KOPT-K1 (cell line): ENCODE measurements around the gene VCAM1.
"Not testable (repeated sequence)": the region's sequence is repeated elsewhere in the genome, so short reads cannot be mapped to it uniquely, and the experiment has no call there.

Experiments
- H3K27ac ChIP-seq: fragments of 200-600 bp; sonication (generic); 2 replicates; pipeline ENCODE4 v1.5.1; 2016; ENCODE audit warnings: antibody characterized with exemption, mild to moderate bottlenecking, low read depth, low read length; ENCODE audit not compliant: poor library complexity, severe bottlenecking
- H3K36me3 ChIP-seq: fragments of 200-600 bp; sonication (generic); 2 replicates; pipeline ENCODE4 v1.5.1; 2017; ENCODE audit warnings: antibody characterized with exemption, mild to moderate bottlenecking, low read length, moderate library complexity; ENCODE audit not compliant: insufficient read depth
- H3K9me3 ChIP-seq: fragments of 200-600 bp; sonication (generic); 2 replicates; pipeline ENCODE4 v1.5.1; 2017; ENCODE audit warnings: antibody characterized with exemption, low read length, mild to moderate bottlenecking; ENCODE audit not compliant: insufficient read depth, poor library complexity, severe bottlenecking

The VCAM1 gene

GRCh38 chr1:100719490-100719889 lies at the start of gene VCAM1:
Gene VCAM1, plus strand, starts transcription at chr1:100719742. Its CDS starts 119 bp downstream, at chr1:100719861.
- H3K9me3 ChIP-seq, result no peaks in the 10 kb centered on the region
- no peaks in the 10 kb centered on the region for H3K36me3 ChIP-seq
- no peak within 1 kb of the TSS for H3K27ac ChIP-seq

- no peaks in the 10 kb centered on the region for H3K36me3 ChIP-seq
- H3K9me3 ChIP-seq, result no peaks in the 10 kb centered on the region
- H3K27ac ChIP-seq, result no peak overlapping the region
These were observed 49.5 kb upstream of the VCAM1 start for GRCh38 chr1:100670083-100670482.

GRCh38 chr1:100671601-100672000 lies 47.9 kb upstream of the VCAM1 start:
- Histone ChIP-seq H3K36me3 (no peaks in the 10 kb centered on the region), H3K9me3 (no peaks in the 10 kb centered on the region), H3K27ac (no peak overlapping the region)

DNA sequence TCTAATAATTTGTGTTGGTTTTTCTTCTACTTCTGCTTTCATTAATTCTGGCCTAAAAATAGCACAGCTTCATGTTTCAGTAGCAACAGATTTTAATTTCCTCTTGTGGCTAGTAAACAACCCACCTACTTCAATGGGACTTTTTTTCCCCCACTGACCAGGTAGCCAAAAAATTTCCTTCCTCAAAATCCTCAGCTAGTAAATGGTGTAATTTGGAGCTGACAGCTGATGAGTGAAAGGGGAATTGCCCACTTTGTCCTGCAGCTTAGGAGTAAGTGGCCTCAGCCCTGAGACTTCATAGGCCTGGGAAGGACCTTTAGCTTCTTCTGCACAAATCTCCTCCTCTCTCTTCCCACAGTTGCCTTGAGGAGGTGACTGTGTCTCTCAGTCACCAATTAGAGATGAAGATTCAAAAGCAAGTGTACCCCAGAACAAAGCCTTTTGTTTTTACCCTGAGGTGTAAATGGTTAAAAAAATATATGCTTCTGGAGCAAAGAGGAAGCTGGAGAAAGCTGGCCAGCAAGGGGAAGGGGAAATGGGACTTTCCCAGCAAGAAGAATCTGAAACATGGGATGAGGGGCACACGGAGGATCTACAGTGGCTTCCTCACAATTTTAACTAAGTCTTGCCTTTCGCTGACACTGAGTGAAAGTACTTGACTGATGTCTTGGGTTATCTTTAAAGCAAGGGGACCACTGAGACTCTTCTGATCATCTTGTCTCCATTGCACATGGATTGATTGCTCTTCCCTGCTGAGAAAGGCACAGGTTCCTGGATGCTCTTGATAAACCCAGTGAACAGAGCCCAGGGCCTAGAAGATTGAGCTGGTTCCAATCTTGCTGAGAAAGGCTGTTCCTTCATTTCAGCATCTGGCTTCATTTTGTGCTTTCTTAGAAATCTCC lies 35.8 kb upstream of the VCAM1 start:
- no peak overlapping the region for H3K27ac ChIP-seq
- no peaks in the 10 kb centered on the region for H3K9me3 ChIP-seq
- H3K36me3 ChIP-seq, result no peaks in the 10 kb centered on the region

DNA sequence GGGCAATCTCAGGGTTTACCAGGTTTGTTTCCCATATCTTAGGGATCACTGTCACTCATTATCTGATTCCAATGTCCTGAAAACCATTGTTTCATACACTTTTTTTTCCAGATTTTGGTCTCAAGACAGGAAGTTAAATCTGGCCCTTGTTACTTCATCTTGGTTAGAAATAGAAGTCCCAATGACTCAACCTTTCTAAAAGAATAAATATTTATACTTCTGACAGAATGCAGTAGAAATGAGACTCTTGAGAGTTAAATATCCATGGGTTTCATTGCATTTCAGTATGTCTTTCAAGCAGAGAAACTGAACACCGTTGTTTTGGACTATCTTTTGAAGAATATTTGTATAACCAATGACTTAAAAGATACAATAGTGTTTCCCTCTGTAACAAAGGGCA lies 19.8 kb upstream of the VCAM1 start:
- H3K36me3 ChIP-seq, result no peaks in the 10 kb centered on the region
- peaks cover 5% of the 10 kb centered on the region for H3K9me3 ChIP-seq
- H3K27ac ChIP-seq, result no peak overlapping the region

DNA sequence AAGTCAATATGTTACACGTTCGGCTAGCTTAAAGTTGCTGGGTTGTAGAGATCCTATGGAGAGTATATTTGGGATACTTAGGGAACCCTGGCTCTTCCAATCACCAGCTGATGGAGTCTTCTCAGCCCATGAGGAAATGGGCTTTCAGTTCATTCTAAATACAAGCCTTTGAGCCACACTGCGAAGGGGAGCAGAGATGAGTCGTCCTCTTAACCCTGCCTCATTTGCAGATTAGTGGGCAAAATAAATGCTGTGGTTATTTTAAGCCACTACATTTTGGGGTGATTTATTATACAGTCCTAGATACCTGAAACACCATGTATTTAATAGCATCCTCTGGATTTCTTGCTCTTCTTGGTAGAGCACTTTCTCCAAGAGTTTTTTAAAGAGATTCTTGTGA lies 19.0 kb upstream of the VCAM1 start:
- Histone ChIP-seq H3K27ac (no peak overlapping the region), H3K36me3 (no peaks in the 10 kb centered on the region), H3K9me3 (peaks cover 5% of the 10 kb centered on the region)

GRCh38 chr1:100703052-100703451 lies 16.5 kb upstream of the VCAM1 start:
- Histone ChIP-seq H3K27ac (no peak overlapping the region), H3K9me3 (peaks cover under 1% of the 10 kb centered on the region), H3K36me3 (no peaks in the 10 kb centered on the region)

- Histone ChIP-seq H3K36me3 (no peaks in the 10 kb centered on the region), H3K9me3 (no peaks in the 10 kb centered on the region), H3K27ac (no peak overlapping the region)
These were observed 15.8 kb upstream of the VCAM1 start for GRCh38 chr1:100703716-100704115.

DNA sequence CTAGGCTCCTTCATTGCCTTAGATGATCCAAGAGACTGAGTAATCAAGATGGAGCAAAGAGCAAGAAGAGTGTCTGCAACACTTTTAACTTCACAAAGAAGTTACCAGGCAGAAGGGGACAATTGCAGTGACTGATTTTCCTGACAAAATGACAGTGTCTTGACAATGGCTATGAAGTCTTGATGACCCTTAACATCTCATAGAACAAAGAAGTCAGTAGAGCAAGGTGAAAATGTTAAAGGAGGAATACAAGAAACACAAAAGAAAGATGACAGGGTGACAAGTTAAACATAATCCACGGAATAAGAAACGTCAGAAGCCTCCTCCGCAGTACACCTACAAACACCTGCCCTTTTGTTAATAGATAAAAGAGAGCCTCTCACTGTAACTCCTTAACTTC lies 15.1 kb upstream of the VCAM1 start:
- Histone ChIP-seq H3K27ac (no peak overlapping the region), H3K9me3 (no peaks in the 10 kb centered on the region), H3K36me3 (no peaks in the 10 kb centered on the region)

DNA sequence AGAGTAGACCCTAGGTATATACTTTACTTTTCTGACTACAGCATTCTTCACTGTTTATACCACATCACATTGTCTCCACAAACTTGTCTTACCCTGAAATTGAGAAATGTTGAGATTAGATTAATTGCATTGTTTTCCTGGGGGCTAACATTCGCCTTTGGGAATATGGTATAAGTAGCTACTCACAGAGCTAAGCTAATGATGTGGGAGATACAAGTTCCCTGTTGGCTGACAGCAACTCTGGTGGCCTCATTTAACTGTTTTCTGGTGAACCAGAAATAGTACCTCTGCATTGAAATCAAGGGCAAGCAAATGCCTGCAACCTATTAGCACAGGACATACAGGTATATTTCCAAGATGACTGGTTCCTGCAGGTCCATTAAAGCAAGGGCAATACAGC lies 13.2 kb upstream of the VCAM1 start:
- Histone ChIP-seq H3K27ac (no peak overlapping the region), H3K9me3 (no peaks in the 10 kb centered on the region), H3K36me3 (no peaks in the 10 kb centered on the region)

- peaks cover 4% of the 10 kb centered on the region for H3K9me3 ChIP-seq
- H3K36me3 ChIP-seq, result no peaks in the 10 kb centered on the region
- no peak overlapping the region for H3K27ac ChIP-seq
These were observed 12.7 kb upstream of the VCAM1 start for GRCh38 chr1:100706856-100707255.

GRCh38 chr1:100708476-100709062 lies 11.0 kb upstream of the VCAM1 start:
- Histone ChIP-seq H3K27ac (no peak overlapping the region), H3K9me3 (peaks cover 11% of the 10 kb centered on the region), H3K36me3 (no peaks in the 10 kb centered on the region)

GRCh38 chr1:100710906-100711682 lies 8.4 kb upstream of the VCAM1 start:
- no peak overlapping the region for H3K27ac ChIP-seq
- no peaks in the 10 kb centered on the region for H3K36me3 ChIP-seq
- peaks cover 11% of the 10 kb centered on the region for H3K9me3 ChIP-seq

DNA sequence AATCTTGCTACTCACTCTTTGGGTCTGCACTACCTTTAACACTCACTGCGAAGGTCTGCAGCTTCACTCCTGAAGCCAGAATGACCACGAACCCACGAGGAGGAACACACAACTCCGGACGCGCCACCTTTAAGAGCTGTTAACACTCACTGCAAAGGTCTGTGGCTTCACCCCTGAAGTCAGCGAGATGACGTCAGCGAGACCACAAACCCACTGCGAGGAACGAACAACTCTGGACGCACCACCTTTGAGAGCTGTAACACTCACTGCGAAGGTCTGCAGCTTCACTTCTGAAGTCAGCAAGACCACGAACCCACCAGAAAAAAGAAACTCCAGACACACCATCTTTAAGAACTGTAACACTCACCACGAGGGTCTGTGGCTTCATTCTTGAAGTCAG lies 6.5 kb upstream of the VCAM1 start:
- Histone ChIP-seq H3K27ac (peak overlapping the region; percentile 28), H3K9me3 (peaks cover 11% of the 10 kb centered on the region)

DNA sequence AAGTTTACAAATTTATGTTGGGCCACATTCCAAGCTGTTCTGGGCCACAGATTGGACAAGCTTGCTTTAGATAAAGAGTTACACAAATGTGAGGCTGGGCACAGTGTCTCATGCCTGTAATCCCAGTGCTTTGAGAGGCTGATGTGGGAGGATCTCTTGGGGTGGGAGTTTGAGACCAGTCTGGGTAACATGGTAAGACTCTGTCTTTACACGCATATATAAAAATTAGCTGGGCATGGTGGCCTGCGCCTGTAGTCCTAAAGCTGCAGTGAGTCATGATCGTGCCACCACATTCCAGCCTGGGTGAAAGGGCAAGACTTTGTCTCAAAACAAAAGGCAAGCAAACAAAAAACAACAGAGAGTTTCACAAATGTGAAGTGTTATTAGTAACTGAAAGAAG lies 5.9 kb upstream of the VCAM1 start:
- no peak overlapping the region for H3K27ac ChIP-seq
- H3K36me3 ChIP-seq, result no peaks in the 10 kb centered on the region
- H3K9me3 ChIP-seq, result peaks cover 11% of the 10 kb centered on the region

More for the DNA sequence above, 6.5 kb upstream of the VCAM1 start:
- H3K36me3 ChIP-seq, result not testable (repeated sequence)
